GM21515 (cell line): ENCODE measurements around the gene PLXNB2.

Experiments
- ATAC-seq: cut with Tn5 transposase; IDR thresholded peaks from one replicate; pipeline ENCODE4 v1.9.1; 2021; ENCODE audit not compliant: unreplicated experiment

Gene PLXNB2

DNA sequence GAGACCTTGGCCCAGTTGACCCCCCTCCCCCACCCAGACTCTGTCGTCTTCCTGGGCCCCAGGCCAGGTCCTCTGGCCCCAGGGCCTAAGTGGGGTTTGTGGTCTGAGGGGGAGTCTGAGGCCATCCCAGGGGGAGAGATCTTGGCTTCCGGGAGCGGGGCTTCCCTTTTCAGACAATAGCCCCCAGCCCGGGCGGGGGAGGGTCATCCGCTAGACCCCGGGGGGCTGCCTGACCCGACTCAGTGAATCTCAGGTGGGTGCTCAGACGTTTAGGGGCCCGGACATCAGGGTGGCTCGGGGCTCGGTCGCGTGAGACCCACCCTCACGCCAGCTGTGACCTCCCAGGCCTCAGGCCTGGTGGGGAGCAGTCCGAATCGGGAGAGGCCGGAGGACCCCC lies 37.9 kb downstream of the PLXNB2 start:
- ATAC-seq = no peak

DNA sequence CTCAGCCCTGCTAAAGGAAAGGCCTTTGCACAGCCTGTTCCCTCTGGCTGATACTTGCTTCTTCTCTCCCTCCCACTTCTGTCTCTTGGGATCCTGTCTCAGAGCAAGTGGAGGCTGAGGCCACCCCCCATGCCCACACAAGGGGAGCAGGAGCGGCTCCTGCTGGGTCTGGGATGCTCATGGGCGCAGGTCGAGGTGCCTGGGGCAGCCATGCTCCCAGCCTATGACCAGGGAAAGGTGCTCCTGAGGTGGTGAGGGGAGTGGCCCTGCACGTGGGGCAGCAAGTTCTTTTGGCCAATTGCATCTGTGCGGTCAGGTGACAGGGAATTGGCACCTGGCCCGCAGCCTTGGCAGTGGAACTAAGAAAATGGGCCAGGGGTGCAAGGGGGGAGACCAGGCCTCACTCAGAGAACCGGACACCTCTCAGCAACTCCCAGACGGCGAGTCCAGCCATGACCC lies 38.8 kb downstream of the PLXNB2 start:
- no peak for ATAC-seq

DNA sequence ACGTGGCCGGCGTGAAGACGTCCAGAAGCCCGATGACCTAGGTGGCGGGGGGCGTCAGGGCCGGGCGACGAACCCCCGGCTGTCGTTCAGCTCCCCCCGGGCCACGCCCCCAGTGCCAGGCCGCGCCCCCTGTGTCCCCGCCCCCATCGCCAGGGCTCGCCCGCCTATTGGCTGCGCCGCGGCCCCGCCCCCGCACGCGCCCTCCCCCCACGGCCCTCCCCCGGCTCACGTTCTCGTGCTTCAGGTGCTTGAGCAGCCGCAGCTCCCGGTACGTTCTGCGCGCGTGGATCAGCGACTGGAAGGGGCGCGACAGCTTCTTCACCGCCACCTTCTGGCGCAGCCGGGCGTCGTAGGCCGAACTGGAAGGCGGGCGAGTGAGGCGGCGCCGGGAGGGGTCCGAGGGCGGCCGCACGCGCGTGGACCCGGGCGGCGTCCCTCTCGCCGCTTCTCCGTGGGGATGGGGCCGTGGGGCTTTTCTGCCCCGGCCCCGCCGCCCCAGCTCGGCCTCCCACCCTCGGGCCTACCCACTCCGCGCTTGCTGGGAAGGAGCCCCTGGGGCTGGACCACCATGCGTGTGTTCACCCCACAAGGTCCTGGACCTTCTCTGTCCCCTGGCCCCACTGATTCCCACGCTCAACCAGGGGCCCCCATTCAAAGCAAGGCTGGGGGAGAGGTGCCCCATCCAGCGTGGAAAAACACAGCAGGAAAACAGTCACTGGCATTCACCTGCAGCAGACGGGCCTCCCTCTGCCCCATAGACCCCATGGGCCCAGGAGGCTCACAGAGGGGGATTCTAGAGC lies 39.7 kb downstream of the PLXNB2 start:
- ATAC-seq = no peak

DNA sequence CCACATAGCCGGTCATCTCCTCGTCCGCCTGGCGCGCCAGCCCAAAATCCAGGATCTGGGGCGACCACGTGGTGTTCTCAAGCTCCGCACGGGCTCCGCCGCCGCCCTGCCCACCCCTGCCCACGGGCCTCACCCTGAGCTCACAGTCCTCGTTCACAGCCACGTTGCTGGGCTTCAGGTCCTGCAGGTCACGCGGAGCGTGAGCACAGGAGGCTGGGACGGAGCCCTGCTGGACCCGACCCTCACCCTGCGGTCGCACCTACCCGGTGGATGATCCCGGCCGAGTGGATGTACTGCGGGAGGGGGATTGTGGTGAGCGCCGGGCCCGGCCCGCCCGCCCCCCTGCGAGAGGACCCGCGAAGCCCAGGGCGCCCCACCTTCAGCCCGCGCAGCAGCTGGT lies 40.5 kb downstream of the PLXNB2 start:
- no peak for ATAC-seq

DNA sequence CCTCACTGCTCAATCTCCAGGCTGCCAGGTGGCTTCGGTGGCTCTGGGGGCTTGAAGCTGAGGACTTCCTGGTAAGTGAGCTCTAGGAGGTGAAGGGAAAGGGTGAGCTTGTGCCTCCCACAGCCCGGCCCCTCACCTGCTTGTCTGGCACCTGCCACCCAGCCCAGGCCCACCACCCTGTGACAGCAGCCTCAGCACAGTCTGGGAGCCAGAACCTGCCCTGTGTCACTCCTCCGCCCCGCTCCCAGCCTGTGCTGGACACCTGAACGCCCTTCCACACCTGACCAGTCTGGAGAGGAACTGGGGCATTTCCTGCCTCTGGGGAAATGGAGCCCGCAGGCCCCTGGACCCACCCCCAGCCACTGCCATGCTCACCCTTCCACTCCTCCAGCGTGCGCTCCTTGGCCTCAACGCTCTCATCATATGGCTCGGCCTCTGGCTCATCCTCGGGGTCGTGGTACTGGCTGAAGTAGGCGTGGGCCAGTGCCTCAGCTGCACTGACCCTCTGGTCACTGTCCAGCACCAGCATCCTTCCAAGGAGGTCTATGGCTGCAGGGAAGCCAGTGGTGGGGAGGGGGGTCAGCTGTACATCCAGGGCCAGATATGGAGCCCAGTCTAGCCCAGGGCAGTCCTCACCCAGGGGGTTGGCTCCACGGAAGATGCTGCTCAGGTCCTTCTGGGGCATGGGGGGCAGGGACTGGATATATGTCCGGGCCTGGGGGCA lies 42.3 kb downstream of the PLXNB2 start:
- no peak for ATAC-seq

GRCh38 chr22:50264104-50264745 lies 43.2 kb downstream of the PLXNB2 start:
- no peak for ATAC-seq

GRCh38 chr22:50262973-50263617 lies 44.4 kb downstream of the PLXNB2 start:
- no peak for ATAC-seq

- ATAC-seq = no peak
These were observed 45.0 kb downstream of the PLXNB2 start for GRCh38 chr22:50262460-50262911.

DNA sequence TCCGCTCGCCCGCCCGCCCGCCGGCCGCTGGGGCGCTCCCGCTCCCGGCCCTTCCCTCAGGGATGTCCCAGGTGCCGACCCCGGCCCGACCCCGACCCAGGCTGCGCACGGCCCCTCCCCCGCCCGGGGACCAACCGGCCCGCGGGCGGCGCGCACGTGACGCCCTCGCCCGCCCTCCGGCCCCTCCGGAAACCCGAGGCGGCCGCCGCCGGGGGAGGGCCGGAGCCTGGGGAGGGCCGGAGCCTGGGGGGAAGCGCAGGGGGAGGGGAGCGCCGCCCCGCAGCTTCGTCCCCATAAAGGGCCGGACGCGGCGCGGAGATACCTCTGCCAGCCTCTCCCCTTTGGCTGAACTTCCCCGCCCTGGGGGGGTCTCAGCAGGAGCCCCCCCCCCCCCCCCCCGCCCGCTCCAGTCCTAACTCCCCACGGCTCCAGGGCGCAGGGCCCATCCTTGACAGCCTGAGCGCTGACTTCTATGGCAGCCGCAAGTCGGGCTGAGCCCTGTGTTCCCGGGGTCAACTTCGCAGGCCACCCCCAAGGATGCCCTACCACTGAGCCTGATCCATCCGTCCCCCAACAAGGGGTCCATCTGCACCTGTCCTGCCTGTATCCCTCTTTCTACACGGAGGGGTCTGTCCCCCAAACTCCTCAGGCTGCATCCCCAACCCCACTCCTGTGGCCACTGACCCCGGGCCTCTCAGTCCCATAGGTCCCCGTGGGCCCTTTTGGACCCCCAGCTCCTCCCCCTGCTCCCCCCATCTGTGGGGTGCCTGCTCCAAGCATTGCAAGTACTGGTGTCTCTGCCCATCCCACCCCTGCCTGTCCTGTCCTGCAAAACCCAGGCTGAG lies 45.6 kb downstream of the PLXNB2 start, which contains the start of gene MAPK12:
Gene MAPK12, minus strand, starts transcription at position 69 of the 845 bp plus-strand sequence. CDS start 174 bp downstream, outside the sequence.
- no peak for ATAC-seq

DNA sequence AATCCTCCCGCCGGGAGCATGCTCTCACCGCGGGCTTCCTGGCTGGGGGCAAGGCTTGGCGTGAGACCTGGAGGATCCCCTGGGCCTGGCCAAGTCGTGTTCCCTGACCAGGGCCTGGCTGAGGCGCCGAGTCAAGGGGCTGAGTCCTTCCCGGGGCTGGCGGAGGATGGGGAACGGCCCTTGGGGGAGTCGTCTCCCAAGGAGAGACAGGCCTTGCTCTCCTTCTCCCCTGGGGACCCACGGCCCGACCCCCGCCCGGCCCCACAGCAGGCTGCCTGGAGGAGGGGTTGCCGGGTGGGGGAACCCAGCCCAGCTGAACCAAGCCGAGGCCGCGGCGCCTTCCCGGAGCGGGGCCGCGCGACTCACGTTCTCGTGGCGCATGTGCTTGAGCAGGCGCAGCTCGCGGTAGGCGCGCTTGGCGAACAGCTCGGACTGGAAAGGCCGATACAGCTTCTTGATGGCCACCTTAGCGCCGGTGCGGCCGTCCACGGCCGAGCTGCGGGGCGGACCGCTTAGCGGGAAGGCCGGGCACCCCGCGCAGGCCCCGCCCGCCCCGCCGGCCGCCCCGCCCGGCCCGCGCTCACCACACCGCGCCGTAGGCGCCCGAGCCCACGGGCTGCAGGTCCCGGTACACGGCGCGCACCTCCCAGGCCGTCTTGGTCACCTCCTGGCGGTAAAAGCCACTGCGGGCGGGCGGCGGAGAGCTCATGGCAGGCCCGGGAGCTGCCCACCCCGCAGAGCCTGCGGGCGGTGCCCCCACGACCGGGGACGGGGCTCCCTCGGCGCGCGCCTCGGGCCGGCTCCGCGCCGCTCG lies 46.4 kb downstream of the PLXNB2 start:
- ATAC-seq = no peak

GRCh38 chr22:50260434-50260800 lies 47.0 kb downstream of the PLXNB2 start:
- no peak for ATAC-seq

GRCh38 chr22:50259302-50259701 lies 48.1 kb downstream of the PLXNB2 start:
- no peak for ATAC-seq

DNA sequence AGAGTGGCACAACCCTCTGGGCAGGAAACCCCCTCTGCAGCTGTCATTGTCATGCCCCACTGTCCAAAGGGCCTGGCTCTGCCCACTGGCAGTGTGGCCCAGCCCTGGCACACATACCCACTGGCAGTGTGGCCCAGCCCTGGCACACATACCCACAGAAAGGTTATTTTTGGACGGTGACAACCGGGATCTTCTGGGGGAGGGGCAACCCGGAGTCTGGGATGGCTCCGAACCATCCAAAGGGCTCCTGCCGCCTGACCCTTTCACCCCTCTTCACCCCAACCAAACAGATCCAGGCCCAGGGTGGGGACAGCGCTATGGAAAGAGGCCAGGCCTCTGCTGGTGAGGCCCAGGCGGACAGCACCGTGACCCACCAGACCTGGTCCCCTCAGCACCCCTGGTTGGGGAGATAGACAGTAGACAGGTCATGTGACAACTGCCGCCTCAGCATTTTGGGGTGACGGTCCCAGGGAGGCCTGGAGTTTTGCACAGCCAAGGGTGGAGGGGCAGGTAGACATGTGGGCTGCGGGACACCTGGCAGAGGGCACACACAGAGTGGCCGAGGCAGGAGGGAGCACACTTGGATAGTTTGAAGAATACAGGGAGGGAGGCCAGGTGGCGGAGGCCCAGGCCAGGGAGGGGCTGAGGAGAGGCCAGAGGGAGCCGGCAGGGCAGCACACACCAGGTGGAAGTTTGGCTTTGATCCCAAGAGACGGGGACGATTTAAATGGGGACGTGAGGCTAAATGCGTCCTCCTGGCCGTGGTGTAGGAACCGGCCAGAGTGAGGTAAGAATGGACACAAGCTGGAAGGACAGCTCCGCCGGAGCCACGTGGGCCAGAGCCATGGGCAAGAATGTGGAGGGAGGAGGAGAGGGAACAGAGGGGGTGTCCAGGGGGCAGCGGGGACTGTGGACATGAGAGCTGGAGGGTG lies 48.8 kb downstream of the PLXNB2 start:
- no peak for ATAC-seq

DNA sequence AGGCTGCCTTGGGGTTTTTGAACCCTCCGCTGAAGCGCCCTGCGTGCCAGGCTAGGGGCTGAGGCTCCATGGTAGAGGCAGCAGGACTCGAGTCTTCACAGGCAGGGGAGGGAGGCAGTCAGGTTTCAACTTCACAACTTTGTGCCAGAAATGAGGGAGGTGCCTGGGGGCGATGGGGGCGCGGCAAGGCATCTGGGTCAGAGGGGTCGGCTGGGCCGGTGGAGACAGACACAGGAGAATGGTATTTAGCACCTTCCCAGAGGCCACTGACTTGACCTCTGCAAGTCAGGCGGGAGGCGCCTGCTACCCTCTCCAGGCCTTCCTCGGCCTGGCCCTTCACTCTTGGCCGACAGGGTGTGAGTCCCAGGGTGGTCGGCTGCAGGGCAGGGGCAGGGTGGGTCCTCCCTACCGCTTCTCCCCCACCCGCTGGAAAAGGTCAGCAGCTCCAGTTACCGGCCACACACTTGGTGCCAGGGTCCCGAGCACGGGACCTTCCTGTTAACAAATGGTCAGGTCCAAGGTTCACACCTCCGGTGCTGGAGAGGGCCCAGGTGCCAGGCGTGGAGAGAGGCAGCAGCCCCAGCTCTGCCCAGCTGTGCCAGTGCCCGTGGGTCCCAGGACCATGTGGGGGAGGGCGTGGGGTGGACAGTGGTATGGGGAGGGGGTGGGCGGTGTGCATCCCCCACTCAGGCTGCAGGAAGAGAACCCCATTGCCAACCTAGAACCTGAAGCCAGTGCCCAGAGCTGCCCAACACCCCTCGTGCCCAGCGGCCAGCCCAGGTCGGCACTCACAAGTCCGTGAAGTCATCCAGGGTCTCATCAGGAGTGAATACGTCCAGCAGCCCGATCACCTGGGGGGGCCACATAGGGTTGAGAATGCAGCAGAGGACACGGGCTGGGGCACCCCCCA lies 49.7 kb downstream of the PLXNB2 start:
- no peak for ATAC-seq

DNA sequence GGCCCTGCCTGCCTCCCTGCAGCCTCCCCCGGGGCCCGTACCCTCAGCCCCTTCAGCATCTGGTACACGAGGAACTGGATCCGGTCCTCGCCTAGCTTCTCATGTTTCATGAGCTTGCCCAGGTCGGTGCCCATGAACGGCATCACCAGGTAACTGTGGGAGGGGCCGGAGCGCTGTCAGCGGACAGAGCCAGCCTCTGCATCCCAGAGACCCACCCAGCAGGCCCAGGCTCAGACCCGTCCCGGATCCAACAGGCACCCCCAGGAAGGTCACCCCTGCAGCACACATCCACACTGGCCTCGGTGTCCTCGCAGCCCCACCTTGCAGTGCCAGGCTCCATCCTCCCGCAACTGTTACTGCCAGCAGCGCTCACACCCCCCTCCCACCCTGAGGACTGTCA lies 50.4 kb downstream of the PLXNB2 start:
- no peak for ATAC-seq

GRCh38 chr22:50256258-50256862 lies 51.1 kb downstream of the PLXNB2 start:
- no peak for ATAC-seq

GRCh38 chr22:50255607-50256006 lies 51.8 kb downstream of the PLXNB2 start:
- no peak for ATAC-seq
